Vagina (tissue), 2 donors: ENCODE data around the gene FAM76A.

Experiments
- POLR2A ChIP-seq, 2 donors: fragments of 450-650 bp; IDR thresholded peaks; one replicate each; pipeline ENCODE4 v1.6.1; 2017; ENCODE audit warnings: antibody characterized with exemption in 2 of 2, mild to moderate bottlenecking in 2 of 2, moderate library complexity in 2 of 2
- POLR2AphosphoS5 ChIP-seq, 2 donors: sonication (generic); formaldehyde crosslinking; IDR thresholded peaks; one replicate each; pipeline ENCODE4 v1.9.0; 2017; ENCODE audit warnings: antibody characterized with exemption in 2 of 2, mild to moderate bottlenecking in 2 of 2, low read depth in 1 of 2; ENCODE audit not compliant: insufficient read depth in 1 of 2
- TF ChIP-seq, protein P1 (sequence below), 3 experiments: fragments of 450-650 bp in 2 of 3; fragments of 200-600 bp in 1 of 3; sonication (generic) in 1 of 3; IDR thresholded peaks; one replicate each; pipeline ENCODE4 v1.5.1; 2017 to 2019; ENCODE audit warnings: antibody characterized with exemption in 3 of 3, mild to moderate bottlenecking in 2 of 3, moderate library complexity in 2 of 3

DNA sequence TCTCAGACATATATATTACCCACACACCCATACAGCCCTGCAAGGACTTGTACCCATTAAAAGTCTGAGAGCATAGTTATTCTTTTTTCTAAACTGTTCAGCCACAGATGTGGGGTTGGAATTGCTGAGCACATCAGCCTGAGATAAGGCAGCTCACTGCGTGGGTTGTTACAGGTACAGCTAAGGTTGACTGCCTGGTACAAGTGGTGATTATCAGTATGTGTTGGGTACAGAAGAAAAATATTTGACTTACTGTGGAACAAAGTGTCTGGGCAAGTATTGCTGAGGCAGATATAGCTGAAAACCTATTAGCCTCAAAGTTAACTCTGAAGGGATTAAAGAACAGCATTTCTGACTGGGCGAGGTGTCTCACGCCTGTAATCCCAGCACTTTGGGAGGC, 52.3 kb downstream of the FAM76A start:
- TF ChIP-seq, protein P1, sequence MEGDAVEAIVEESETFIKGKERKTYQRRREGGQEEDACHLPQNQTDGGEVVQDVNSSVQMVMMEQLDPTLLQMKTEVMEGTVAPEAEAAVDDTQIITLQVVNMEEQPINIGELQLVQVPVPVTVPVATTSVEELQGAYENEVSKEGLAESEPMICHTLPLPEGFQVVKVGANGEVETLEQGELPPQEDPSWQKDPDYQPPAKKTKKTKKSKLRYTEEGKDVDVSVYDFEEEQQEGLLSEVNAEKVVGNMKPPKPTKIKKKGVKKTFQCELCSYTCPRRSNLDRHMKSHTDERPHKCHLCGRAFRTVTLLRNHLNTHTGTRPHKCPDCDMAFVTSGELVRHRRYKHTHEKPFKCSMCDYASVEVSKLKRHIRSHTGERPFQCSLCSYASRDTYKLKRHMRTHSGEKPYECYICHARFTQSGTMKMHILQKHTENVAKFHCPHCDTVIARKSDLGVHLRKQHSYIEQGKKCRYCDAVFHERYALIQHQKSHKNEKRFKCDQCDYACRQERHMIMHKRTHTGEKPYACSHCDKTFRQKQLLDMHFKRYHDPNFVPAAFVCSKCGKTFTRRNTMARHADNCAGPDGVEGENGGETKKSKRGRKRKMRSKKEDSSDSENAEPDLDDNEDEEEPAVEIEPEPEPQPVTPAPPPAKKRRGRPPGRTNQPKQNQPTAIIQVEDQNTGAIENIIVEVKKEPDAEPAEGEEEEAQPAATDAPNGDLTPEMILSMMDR (IDR thresholded peaks at IDR 0.05): no peak
- TF ChIP-seq POLR2A (IDR thresholded peaks at IDR 0.05) (no peak), POLR2AphosphoS5 (IDR thresholded peaks at IDR 0.05; ENCODE audit: insufficient read depth in 1 of 2, low read depth in 1 of 2) (no peak)
